ENCODE data around the gene COX4I1. TPM values are rescaled to one million over a fixed set of nuclear protein-coding genes. Genes with fewer than 3 reads are reported as not detected.

Gene COX4I1
- total RNA-seq, 2 experiments from 2014 or later, result 493 to 511 TPM

DNA sequence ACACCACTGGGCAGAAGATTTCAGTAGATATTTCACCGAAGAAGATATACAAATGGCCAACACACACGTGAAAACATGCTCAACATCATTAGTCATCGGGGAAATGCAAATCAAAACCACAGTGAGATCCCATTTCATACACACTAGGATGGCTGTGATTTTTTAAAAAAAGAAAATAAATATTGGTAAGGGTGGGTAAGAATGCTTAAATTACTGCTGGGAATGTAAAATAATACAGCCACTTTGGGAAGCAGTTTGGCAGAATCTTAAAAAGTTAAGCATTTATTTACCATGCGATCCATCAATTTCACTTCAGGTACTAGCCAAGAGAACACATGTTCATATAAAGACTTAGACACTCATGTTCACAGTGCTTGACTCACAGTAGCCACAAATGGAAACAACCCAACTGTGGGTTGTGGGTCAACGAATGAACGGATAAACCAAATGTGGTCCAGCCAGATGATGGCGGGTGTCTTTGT, 42.1 kb upstream of the COX4I1 start:
- peak; percentile 50 for DNase-seq
- peaks cover 11% of the 10 kb centered on the region for H3K4me1 Mint-ChIP-seq (ENCODE audit: low read depth)
- no peaks in the 10 kb centered on the region for H3K9me3 Mint-ChIP-seq
- CTCF ChIA-PET, result no interaction called here
- intact Hi-C loops (cut with micrococcal nuclease), result no loop called here
- POLR2A ChIA-PET, result no interaction called here
- no peaks in the 10 kb centered on the region for H3K36me3 Mint-ChIP-seq
- no peak overlapping the region for H3K4me3 Mint-ChIP-seq
- H3K27ac Mint-ChIP-seq, result no peak overlapping the region
- peaks cover 39% of the 10 kb centered on the region for H3K27me3 Mint-ChIP-seq

DNA sequence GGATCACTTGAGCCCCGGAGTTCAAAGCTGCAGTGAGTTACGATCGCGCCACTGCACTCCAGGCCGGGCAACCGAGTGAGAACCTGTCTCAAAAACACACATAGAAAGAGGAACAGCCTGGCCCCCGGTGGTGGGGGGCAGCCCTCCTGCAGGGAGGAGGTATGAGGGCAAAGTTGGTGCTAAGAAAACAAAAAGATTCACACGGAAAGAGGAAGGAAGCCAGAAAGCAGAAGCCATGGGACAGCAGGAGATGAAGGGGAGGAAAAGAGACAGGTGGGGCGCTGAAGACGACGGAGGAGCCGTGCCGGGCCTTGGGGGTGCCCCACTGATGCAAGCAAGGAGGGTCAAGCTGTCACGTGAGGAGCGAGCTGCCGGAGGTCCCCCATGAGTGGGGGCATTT, 40.4 kb upstream of the COX4I1 start:
- DNase-seq, result no peak
- ChIA-PET POLR2A (no interaction called here), CTCF (no interaction called here)
- Mint-ChIP-seq H3K4me1 (ENCODE audit: low read depth) (peaks cover 11% of the 10 kb centered on the region), H3K36me3 (no peaks in the 10 kb centered on the region), H3K27ac (no peak overlapping the region), H3K9me3 (no peaks in the 10 kb centered on the region), H3K4me3 (no peak overlapping the region), H3K27me3 (peaks cover 30% of the 10 kb centered on the region)
- intact Hi-C loops (cut with micrococcal nuclease), result no loop called here

DNA sequence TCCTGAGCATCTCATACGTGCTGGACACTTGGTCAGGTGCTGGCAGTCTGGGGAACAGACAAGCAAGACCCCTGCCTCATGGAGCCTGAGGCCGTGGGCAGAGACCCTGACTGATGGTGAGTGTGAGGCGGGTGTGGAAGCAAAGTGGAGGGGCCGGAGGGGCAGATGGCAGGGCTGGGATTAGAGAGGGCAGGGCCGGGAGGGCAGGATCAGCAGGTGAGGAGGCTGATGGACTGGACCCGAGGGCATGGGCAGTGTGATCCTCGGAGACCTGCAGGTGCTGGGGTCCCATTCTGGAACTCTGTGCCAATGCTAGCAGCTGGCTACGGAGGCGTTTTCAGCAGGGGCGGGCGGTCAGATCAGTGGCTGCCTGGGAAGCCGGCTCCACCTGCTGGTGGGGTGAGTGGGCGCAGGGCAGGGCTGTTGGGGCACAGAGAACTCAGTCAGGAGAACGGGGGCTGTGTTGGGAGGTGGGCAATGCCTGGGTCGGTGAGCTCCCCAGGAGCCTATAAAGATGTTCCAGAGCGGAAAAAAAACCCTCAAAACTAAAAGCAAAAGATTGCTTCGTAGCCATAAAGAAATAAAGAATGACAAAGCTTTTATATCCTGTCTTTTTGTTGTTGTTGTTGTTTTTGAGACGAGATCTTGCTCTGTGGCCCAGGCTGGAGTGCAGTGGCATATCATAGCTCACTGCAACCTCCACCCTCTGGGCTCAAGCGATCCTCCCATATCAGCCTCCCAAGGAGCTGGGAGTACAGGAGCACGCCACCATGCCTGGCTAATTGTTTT, 39.7 kb upstream of the COX4I1 start:
- Mint-ChIP-seq H3K36me3 (no peaks in the 10 kb centered on the region), H3K4me1 (ENCODE audit: low read depth) (peaks cover 11% of the 10 kb centered on the region), H3K27ac (no peak overlapping the region), H3K27me3 (peaks cover 28% of the 10 kb centered on the region), H3K9me3 (no peaks in the 10 kb centered on the region), H3K4me3 (no peak overlapping the region)
- ChIA-PET CTCF (interaction anchor here (0.8 kb wide), 1 partner anchor 11 kb away, joined by 3 read pairs; no protein-coding TSS in a partner anchor), POLR2A (no interaction called here)
- peak; percentile 33 for DNase-seq
- intact Hi-C loops (cut with micrococcal nuclease), result no loop called here

DNA sequence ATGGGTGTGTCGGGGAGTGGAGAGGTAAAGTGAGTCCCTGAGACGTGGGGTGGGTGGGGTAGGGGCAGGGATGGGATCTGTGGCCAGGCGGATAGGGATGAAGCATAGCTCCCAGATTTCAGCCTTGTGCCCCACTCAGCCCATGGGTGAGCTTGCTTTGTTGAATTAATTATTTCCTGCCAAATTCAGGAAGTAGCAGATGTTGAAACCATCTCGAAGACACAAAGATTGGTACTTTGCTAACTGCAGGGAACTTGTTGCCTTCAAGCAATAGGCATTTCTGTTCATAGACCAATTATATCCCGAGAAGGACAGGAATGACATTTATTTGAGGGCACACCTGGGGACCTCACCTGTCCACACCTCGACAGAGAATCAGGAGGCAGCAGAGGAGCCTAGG, 37.6 kb upstream of the COX4I1 start:
- intact Hi-C loops (cut with micrococcal nuclease), result no loop called here
- DNase-seq, result no peak
- Mint-ChIP-seq H3K4me3 (no peak overlapping the region), H3K4me1 (ENCODE audit: low read depth) (peaks cover 11% of the 10 kb centered on the region), H3K27ac (no peak overlapping the region), H3K27me3 (peaks cover 23% of the 10 kb centered on the region), H3K9me3 (no peaks in the 10 kb centered on the region), H3K36me3 (no peaks in the 10 kb centered on the region)
- POLR2A ChIA-PET, result no interaction called here
- CTCF ChIA-PET, result interaction anchor here (0.6 kb wide), 1 partner anchor 448 kb away, joined by 3 read pairs; no protein-coding TSS in a partner anchor

DNA sequence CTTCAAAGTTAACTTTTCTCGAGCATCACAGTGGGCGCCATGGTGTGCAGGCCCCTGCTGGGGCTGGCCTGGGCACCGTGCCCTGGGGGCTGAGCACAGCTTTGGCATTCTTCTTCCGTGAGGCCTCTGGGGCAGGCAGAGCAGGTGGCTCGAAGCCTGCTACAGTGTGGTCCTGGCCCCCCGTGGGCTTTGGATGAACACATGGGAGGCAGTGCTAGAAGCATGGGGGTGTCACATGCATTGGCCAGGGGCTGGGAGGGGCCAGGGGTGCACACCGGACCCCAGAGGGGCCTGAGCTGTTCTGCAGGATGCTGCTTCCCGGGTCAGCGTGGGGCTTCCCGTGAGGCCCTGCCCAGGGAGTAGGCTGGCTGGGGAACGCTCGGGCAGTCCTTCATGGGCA, 36.5 kb upstream of the COX4I1 start:
- DNase-seq, result no peak
- Mint-ChIP-seq H3K27ac (no peak overlapping the region), H3K36me3 (no peaks in the 10 kb centered on the region), H3K27me3 (peaks cover 22% of the 10 kb centered on the region), H3K9me3 (no peaks in the 10 kb centered on the region), H3K4me1 (ENCODE audit: low read depth) (peaks cover 6% of the 10 kb centered on the region), H3K4me3 (no peak overlapping the region)
- CTCF ChIA-PET, result no interaction called here
- POLR2A ChIA-PET, result no interaction called here
- intact Hi-C loops (cut with micrococcal nuclease), result no loop called here

DNA sequence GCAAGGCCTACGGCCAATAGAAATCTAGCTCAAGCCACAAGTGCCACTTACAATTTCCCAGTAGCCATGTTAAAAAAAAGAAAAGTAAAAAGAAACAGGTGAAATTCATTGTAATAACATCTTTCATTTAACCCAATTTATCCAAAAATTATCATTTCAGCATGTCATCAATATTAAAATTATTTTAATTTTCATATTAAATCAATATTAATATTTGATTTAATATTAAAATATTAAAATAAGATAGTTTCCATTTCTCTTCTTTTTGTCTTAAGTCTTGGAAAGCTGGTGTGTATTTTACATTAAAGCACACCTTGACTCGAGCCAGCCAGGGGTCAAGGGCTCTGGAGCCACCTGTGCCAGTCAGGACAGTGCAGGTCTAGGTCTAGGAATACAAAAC, 35.9 kb upstream of the COX4I1 start:
- intact Hi-C loops (cut with micrococcal nuclease), result no loop called here
- no peak overlapping the region for H3K4me3 Mint-ChIP-seq
- peaks cover 6% of the 10 kb centered on the region for H3K4me1 Mint-ChIP-seq (ENCODE audit: low read depth)
- DNase-seq, result no peak
- H3K36me3 Mint-ChIP-seq, result no peaks in the 10 kb centered on the region
- CTCF ChIA-PET, result no interaction called here
- peaks cover 18% of the 10 kb centered on the region for H3K27me3 Mint-ChIP-seq
- H3K27ac Mint-ChIP-seq, result no peak overlapping the region
- POLR2A ChIA-PET, result no interaction called here
- H3K9me3 Mint-ChIP-seq, result no peaks in the 10 kb centered on the region

DNA sequence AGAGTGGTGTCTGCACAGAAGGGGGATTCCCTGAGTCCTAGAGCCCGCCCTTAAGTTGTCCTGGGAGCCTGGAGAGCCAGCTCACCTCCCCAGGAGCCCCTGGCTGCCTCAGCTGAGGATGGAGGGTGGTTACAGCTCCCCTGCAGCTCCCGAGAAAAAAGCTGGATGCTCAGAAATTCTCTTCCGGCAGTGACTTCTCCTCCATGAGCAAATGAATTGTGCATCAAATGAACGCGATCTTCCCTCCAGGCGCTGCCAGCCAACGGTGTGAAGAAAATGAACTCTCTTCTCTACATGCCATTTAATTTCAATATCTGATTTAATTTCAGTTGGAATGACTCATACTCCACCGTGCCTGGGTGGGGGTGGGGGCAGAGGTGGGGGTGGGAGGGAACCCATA, 34.3 kb upstream of the COX4I1 start:
- H3K9me3 Mint-ChIP-seq, result no peaks in the 10 kb centered on the region
- intact Hi-C loops (cut with micrococcal nuclease), result no loop called here
- peaks cover 2% of the 10 kb centered on the region for H3K36me3 Mint-ChIP-seq
- H3K27ac Mint-ChIP-seq, result no peak overlapping the region
- CTCF ChIA-PET, result no interaction called here
- no peaks in the 10 kb centered on the region for H3K4me1 Mint-ChIP-seq (ENCODE audit: low read depth)
- H3K4me3 Mint-ChIP-seq, result no peak overlapping the region
- DNase-seq, result no peak
- peaks cover 3% of the 10 kb centered on the region for H3K27me3 Mint-ChIP-seq
- POLR2A ChIA-PET, result no interaction called here

DNA sequence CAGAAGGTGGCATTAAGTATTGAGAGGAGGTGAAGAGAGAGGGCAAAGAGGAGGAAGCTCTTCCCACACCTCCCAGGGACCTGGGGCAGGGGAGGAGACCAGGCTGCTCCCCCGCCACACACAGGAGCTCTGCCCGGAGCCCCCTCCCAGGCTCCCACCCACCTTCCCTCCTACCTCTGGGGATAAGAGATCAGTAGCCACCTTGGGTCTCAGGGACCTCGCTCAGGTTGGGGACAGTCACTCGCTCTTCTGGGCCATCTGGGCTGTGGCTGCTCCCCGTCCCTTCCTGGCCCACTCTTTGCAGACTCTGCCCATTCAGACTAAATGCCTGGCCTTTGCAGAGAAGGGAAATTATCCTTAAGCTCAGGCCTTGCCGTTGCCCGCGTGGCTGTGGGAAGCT, 33.7 kb upstream of the COX4I1 start:
- ChIA-PET POLR2A (no interaction called here), CTCF (no interaction called here)
- no peak overlapping the region for H3K27ac Mint-ChIP-seq
- H3K9me3 Mint-ChIP-seq, result no peaks in the 10 kb centered on the region
- no peak overlapping the region for H3K4me3 Mint-ChIP-seq
- peaks cover 2% of the 10 kb centered on the region for H3K36me3 Mint-ChIP-seq
- intact Hi-C loops (cut with micrococcal nuclease), result no loop called here
- DNase-seq, result no peak
- no peaks in the 10 kb centered on the region for H3K4me1 Mint-ChIP-seq (ENCODE audit: low read depth)
- H3K27me3 Mint-ChIP-seq, result peaks cover 3% of the 10 kb centered on the region

DNA sequence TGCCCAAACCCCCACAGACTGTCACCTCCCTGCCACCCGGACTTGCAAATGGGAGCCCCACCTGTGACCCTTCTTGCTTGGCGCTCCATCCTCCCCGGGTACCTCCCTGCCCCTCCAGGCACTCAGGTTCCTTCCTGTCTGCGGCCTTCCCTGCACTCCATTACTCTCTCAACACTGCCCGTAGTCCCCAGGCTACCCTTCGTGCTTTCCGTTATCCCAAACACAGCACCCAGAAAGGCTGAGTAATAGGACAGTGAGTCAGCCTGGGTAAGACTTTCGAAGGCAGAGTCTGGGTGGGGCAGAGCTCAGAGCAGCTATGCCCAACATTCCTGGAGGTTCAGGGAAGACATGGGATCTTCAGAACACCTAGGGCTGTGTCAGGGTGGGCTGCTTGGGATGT, 32.0 kb upstream of the COX4I1 start:
- H3K27me3 Mint-ChIP-seq, result no peaks in the 10 kb centered on the region
- no peaks in the 10 kb centered on the region for H3K4me1 Mint-ChIP-seq (ENCODE audit: low read depth)
- no peaks in the 10 kb centered on the region for H3K9me3 Mint-ChIP-seq
- no peak overlapping the region for H3K27ac Mint-ChIP-seq
- peaks cover 3% of the 10 kb centered on the region for H3K36me3 Mint-ChIP-seq
- intact Hi-C loops (cut with micrococcal nuclease), result no loop called here
- POLR2A ChIA-PET, result no interaction called here
- CTCF ChIA-PET, result no interaction called here
- no peak overlapping the region for H3K4me3 Mint-ChIP-seq
- no peak for DNase-seq

DNA sequence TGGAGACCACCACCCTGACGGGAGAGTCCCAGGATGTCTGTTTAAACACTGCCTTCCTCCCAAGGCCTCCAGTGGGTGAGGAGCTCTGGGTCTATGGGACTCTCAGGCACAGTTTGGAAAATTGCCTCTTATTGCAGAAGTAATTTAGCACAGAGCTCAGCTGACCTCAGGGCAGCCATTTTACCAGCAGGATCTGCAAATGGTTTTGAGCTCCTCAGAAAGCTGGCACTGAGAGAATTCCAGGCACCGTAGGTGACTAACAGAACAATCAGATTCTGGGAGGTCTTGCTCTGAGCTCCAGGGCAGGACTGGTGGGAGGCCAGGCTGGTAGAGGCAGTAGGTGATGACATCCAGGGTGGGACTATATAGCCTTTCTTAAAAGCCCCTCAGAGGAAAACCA, 31.3 kb upstream of the COX4I1 start:
- Mint-ChIP-seq H3K36me3 (peaks cover 3% of the 10 kb centered on the region), H3K27ac (no peak overlapping the region), H3K9me3 (no peaks in the 10 kb centered on the region), H3K4me1 (ENCODE audit: low read depth) (no peaks in the 10 kb centered on the region), H3K27me3 (no peaks in the 10 kb centered on the region), H3K4me3 (no peak overlapping the region)
- ChIA-PET CTCF (no interaction called here), POLR2A (interaction anchor here (0.7 kb wide), 1 partner anchor 332 kb away, joined by 3 read pairs; no protein-coding TSS in a partner anchor)
- no peak for DNase-seq
- intact Hi-C loops (cut with micrococcal nuclease), result no loop called here

DNA sequence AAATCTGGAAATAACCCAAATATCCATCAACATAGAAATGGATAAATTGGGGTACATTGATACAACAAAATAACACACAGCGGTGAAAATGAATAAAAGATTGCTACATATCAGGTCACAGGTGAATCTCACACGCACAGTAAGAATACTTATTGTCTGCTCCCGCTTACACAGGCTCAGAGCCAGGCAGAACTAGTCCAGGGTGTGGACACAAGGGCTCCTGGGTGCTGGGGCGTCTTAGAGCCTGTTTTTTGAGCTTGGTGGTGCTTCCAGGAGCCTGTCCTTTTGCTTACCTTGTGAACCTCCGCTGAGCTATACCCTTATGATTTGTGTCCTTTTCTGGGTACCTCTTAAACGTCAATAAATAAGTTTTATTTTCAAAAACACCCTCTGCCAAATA, 28.8 kb upstream of the COX4I1 start:
- ChIA-PET POLR2A (no interaction called here), CTCF (interaction anchor here (0.7 kb wide), 1 partner anchor 11 kb away, joined by 3 read pairs; no protein-coding TSS in a partner anchor)
- no peaks in the 10 kb centered on the region for H3K4me1 Mint-ChIP-seq (ENCODE audit: low read depth)
- no peak for DNase-seq
- peaks cover 3% of the 10 kb centered on the region for H3K36me3 Mint-ChIP-seq
- intact Hi-C loops (cut with micrococcal nuclease), result no loop called here
- H3K4me3 Mint-ChIP-seq, result no peak overlapping the region
- no peaks in the 10 kb centered on the region for H3K27me3 Mint-ChIP-seq
- no peaks in the 10 kb centered on the region for H3K9me3 Mint-ChIP-seq
- H3K27ac Mint-ChIP-seq, result no peak overlapping the region

DNA sequence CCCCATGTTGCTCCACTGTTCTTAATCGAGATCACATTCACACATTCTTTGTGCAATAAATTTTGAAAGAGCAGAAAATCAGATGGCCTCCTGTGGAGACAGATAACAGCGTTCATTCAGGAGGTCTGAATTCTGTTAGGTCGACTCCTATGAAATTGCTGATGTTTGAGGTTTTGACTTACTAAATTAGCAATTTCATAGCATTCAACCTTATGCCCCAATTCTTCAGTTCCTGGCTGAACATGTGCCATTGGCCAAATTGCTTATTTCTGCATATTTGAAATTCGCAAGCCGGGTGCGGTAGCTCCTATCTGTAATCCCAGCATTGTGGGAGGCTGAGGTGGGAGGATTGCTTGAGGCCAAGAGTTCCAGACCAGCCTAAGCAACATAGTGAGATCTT, 26.5 kb upstream of the COX4I1 start:
- ChIA-PET CTCF (no interaction called here), POLR2A (no interaction called here)
- no peaks in the 10 kb centered on the region for H3K9me3 Mint-ChIP-seq
- DNase-seq, result no peak
- H3K4me3 Mint-ChIP-seq, result no peak overlapping the region
- intact Hi-C loops (cut with micrococcal nuclease), result no loop called here
- H3K27ac Mint-ChIP-seq, result no peak overlapping the region
- H3K36me3 Mint-ChIP-seq, result peaks cover 10% of the 10 kb centered on the region
- no peaks in the 10 kb centered on the region for H3K27me3 Mint-ChIP-seq
- no peaks in the 10 kb centered on the region for H3K4me1 Mint-ChIP-seq (ENCODE audit: low read depth)

DNA sequence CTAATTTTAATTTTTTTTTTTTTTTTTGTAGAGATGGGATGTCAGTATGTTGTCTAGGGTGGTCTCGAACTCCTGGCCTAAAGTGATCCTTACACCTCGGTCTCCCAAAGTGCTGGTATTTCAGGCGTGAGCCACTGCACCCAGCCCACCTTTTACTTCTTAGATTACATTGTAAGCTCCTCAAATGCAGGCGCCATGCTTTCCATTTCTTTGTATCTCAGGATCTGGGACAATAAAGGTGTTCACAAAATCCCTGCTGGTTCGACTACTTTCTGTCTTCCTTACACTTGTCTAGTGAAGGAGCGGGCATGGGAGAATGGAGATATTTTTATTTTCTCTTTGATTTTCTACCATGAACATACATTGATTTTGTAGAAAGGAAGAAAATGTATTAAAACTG, 25.4 kb upstream of the COX4I1 start:
- DNase-seq, result no peak
- Mint-ChIP-seq H3K27ac (no peak overlapping the region), H3K4me1 (ENCODE audit: low read depth) (peaks cover 3% of the 10 kb centered on the region), H3K36me3 (peaks cover 17% of the 10 kb centered on the region), H3K4me3 (no peak overlapping the region), H3K27me3 (no peaks in the 10 kb centered on the region), H3K9me3 (no peaks in the 10 kb centered on the region)
- intact Hi-C loops (cut with micrococcal nuclease), result no loop called here
- CTCF ChIA-PET, result no interaction called here
- POLR2A ChIA-PET, result no interaction called here

All from activated CD4-positive, alpha-beta memory T cell treated with anti-CD3 and anti-CD28 coated beads for 36 hours (primary cell).